B cell (primary cell): Measurements from ENCODE around the gene KRT12. TPM values are rescaled to one million over a fixed set of nuclear protein-coding genes. Genes with fewer than 3 reads are reported as not detected.

Source experiments
- ATAC-seq: fragments of 200-7000 bp; cut with Tn5 transposase; one replicate; pipeline ENCODE4 v1.10.0; 2021; ENCODE audit warnings: low read depth, mild to moderate bottlenecking, moderate number of reproducible peaks, moderate library complexity
- CTCF ChIA-PET: fragments of 350-600 bp; sonication (Branson Sonifier 250); formaldehyde crosslinking; loops from one replicate; lab custom pipeline; 2021; ENCODE audit warnings: antibody characterized with exemption, inconsistent platforms; lab: Charles Lee
- POLR2A ChIA-PET: fragments of 350-600 bp; sonication (Branson Sonifier 250); formaldehyde crosslinking; loops from one replicate; lab custom pipeline; 2021; ENCODE audit warnings: antibody characterized with exemption; lab: Charles Lee
- DNase-seq: peaks from one replicate; pipeline ENCODE4 v3.0.0; 2013
- H2AFZ ChIP-seq: 2 replicates; pipeline ENCODE4 v1.6.1; 2012; ENCODE audit warnings: mild to moderate bottlenecking, low read depth, low read length; ENCODE audit not compliant: insufficient read depth, poor library complexity, severe bottlenecking
- H3K27ac ChIP-seq, 2 donors: 1 replicate in 1 of 2; 2 replicates in 1 of 2; pipeline ENCODE4 v1.5.1; 2012 to 2013; ENCODE audit warnings: low read length in 2 of 2, mild to moderate bottlenecking in 2 of 2, moderate library complexity in 1 of 2
- H3K27me3 ChIP-seq, 4 experiments: fragments of 200-600 bp in 1 of 4; sonication (generic) in 1 of 4; replicated peaks in 1 of 4; 1 replicate in 2 of 4; 2 replicates in 2 of 4; pipeline versions ENCODE4 v1.6.1 to v1.7.0; 2013 to 2016; ENCODE audit warnings: low read length in 3 of 4, mild to moderate bottlenecking in 2 of 4, mixed read lengths in 1 of 4, moderate library complexity in 1 of 4; ENCODE audit not compliant: insufficient read depth in 4 of 4, control insufficient read depth in 3 of 4; ENCODE audit errors: control extremely low read depth in 1 of 4
- H3K36me3 ChIP-seq, 2 experiments: replicated peaks in 1 of 2; 1 replicate in 1 of 2; 2 replicates in 1 of 2; pipeline versions ENCODE4 v1.6.1 to v1.7.1; 2013; ENCODE audit warnings: low read length in 1 of 2; ENCODE audit not compliant: insufficient read depth in 2 of 2, control insufficient read depth in 1 of 2; ENCODE audit errors: control extremely low read depth in 1 of 2, extremely low read depth in 1 of 2
- H3K4me1 ChIP-seq, 2 donors: fragments of 200-600 bp in 1 of 2; sonication (generic) in 1 of 2; 1 replicate in 1 of 2; 2 replicates in 1 of 2; pipeline versions ENCODE4 v1.5.1 to v1.6.1; 2013 to 2017; ENCODE audit warnings: low read length in 2 of 2; ENCODE audit not compliant: control insufficient read depth in 2 of 2, insufficient read depth in 2 of 2
- H3K4me2 ChIP-seq: replicated peaks from 2 replicates; pipeline ENCODE3; 2012; ENCODE audit warnings: mild to moderate bottlenecking, low read depth, low read length; ENCODE audit not compliant: poor library complexity, severe bottlenecking
- H3K4me3 ChIP-seq, 5 experiments: fragments of 200-600 bp in 1 of 5; sonication (generic) in 1 of 5; 1 replicate in 3 of 5; 2 replicates in 2 of 5; pipeline versions ENCODE4 v1.5.1 to v1.7.0; 2011 to 2016; ENCODE audit warnings: low read length in 4 of 5, mild to moderate bottlenecking in 4 of 5, low read depth in 2 of 5, control low read depth in 1 of 5, moderate library complexity in 1 of 5; ENCODE audit not compliant: insufficient read depth in 1 of 5; ENCODE audit errors: control extremely low read depth in 1 of 5, extremely low read depth in 1 of 5
- H3K79me2 ChIP-seq: fragments of 200-600 bp; sonication (generic); one replicate; pipeline ENCODE4 v1.6.0; 2016; ENCODE audit warnings: low read length; ENCODE audit not compliant: control insufficient read depth, insufficient read depth
- H3K9ac ChIP-seq: fragments of 200-600 bp; sonication (generic); 2 replicates; pipeline ENCODE4 v1.6.1; 2017; ENCODE audit warnings: mild to moderate bottlenecking, low read length, moderate library complexity
- H3K9me3 ChIP-seq, 3 donors: one replicate each; pipeline versions ENCODE4 v1.6.1 to v1.7.1; 2013; ENCODE audit warnings: low read length in 2 of 3; ENCODE audit not compliant: control insufficient read depth in 2 of 3, insufficient read depth in 1 of 3; ENCODE audit errors: control extremely low read depth in 1 of 3
- H4K20me1 ChIP-seq: 2 replicates; pipeline ENCODE4 v1.6.0; 2012; ENCODE audit warnings: mild to moderate bottlenecking, low read length; ENCODE audit not compliant: insufficient read depth, control insufficient read depth, poor library complexity, severe bottlenecking
- H3K27ac Mint-ChIP-seq: one replicate; pipeline ENCODE4 v1.8.0; 2021; ENCODE audit warnings: mixed read lengths
- H3K27me3 Mint-ChIP-seq: one replicate; pipeline ENCODE4 v1.8.0; 2021; ENCODE audit warnings: mixed read lengths
- H3K4me1 Mint-ChIP-seq: one replicate; pipeline ENCODE4 v1.8.0; 2021; ENCODE audit warnings: mixed read lengths
- H3K4me3 Mint-ChIP-seq: one replicate; pipeline ENCODE4 v1.8.0; 2021; ENCODE audit warnings: mixed read lengths
- H3K9me3 Mint-ChIP-seq: one replicate; pipeline ENCODE4 v1.8.0; 2022; ENCODE audit warnings: mixed read lengths; ENCODE audit not compliant: insufficient read depth
- EZH2 ChIP-seq: IDR thresholded peaks from 2 replicates; pipeline ENCODE4 v1.6.1; 2012; ENCODE audit warnings: borderline replicate concordance, low read depth, mild to moderate bottlenecking, moderate library complexity, low read length; ENCODE audit not compliant: insufficient read depth, poor library complexity, severe bottlenecking
- WGBS: methylation state at CpG from one replicate; pipeline ENCODE4 v1.1.5; 2013; ENCODE audit warnings: missing lambda C conversion rate; ENCODE audit not compliant: insufficient coverage; 5-methylcytosine and 5-hydroxymethylcytosine counted together
- intact Hi-C: fragments of 100-400 bp; cut with micrococcal nuclease; formaldehyde crosslinking; loops from one replicate; pipeline ENCODE4 v1.10.0; 2022
- polyA plus RNA-seq: library from polyadenylated mRNA; depleted of rRNA; stranded (reverse); fragments of >200 nt; gene quantifications from 2 replicates; pipeline ENCODE4 v1.2.3, GENCODE V29; 2012
- total RNA-seq, 2 donors: library from RNA; stranded (reverse); fragments of 120-200 nt in 1 of 2; gene quantifications; 1 replicate in 1 of 2; 2 replicates in 1 of 2; pipeline versions ENCODE4 v1.2.3 to v1.2.4, GENCODE V29; 2013 to 2022
- TF ChIP-seq, protein P1 (sequence below): fragments of 200-600 bp; IDR thresholded peaks from one replicate; pipeline ENCODE4 v1.8.0; 2022; ENCODE audit warnings: antibody characterized with exemption, mild to moderate bottlenecking

KRT12 gene
- total and polyA plus RNA-seq, 2 donors (not counting 1 experiment from before 2014, with no cell fraction given) = not detected

DNA sequence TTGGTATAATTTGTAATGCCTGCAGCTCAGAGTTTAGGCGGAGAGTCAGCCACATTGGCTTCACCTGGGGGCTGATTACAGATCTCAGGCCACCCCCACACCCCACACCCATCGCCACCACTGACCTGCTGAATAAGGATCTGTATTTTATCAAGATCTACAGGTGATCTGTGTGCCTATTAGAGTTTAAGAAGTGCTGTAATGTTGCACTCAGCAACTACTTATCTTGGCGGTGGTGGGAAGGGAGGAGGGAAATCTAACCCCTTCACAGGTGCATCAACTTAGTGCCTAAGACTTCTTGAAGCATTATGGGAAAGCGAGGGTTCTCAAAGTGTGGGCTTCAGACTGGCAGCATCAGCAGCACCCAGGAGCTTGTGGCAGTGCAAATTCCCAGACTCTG lies 35.5 kb upstream of the KRT12 start:
- H3K4me1 ChIP-seq = no peaks in the 10 kb centered on the region
- H3K9ac ChIP-seq = no peak overlapping the region
- TF ChIP-seq EZH2 = no peak
- TF ChIP-seq, protein P1, sequence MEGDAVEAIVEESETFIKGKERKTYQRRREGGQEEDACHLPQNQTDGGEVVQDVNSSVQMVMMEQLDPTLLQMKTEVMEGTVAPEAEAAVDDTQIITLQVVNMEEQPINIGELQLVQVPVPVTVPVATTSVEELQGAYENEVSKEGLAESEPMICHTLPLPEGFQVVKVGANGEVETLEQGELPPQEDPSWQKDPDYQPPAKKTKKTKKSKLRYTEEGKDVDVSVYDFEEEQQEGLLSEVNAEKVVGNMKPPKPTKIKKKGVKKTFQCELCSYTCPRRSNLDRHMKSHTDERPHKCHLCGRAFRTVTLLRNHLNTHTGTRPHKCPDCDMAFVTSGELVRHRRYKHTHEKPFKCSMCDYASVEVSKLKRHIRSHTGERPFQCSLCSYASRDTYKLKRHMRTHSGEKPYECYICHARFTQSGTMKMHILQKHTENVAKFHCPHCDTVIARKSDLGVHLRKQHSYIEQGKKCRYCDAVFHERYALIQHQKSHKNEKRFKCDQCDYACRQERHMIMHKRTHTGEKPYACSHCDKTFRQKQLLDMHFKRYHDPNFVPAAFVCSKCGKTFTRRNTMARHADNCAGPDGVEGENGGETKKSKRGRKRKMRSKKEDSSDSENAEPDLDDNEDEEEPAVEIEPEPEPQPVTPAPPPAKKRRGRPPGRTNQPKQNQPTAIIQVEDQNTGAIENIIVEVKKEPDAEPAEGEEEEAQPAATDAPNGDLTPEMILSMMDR = no peak
- Mint-ChIP-seq H3K9me3 (no peaks in the 10 kb centered on the region), H3K4me3 (no peak overlapping the region), H3K27ac (no peak overlapping the region), H3K4me1 (no peaks in the 10 kb centered on the region), H3K27me3 (peaks cover 42% of the 10 kb centered on the region)
- H3K36me3 ChIP-seq = no peaks in the 10 kb centered on the region
- DNase-seq = no peak
- H4K20me1 ChIP-seq = no peaks in the 10 kb centered on the region
- H3K27me3 ChIP-seq = peaks cover 0 to 6% (median 5%) of the 10 kb centered on the region in 4 experiments
- no peak for ATAC-seq
- no peak overlapping the region for H3K4me2 ChIP-seq
- CTCF ChIA-PET = interaction anchor here (0.7 to 1.1 kb wide), 2 partner anchors 10 to 760 kb away, joined by 3 read pairs; no protein-coding TSS in a partner anchor
- H3K9me3 ChIP-seq = no peaks in the 10 kb centered on the region
- no peaks in the 10 kb centered on the region for H3K79me2 ChIP-seq
- POLR2A ChIA-PET = no interaction called here
- no peak overlapping the region for H3K27ac ChIP-seq
- intact Hi-C loops = no loop called here
- 100% methylated on average over 1 of the region's 4 CpGs for WGBS
- H2AFZ ChIP-seq = no peak overlapping the region
- H3K4me3 ChIP-seq = no peak overlapping the region

GRCh38 chr17:40901981-40902474 lies 35.0 kb upstream of the KRT12 start:
- TF ChIP-seq, protein P1 = no peak
- TF ChIP-seq EZH2 = no peak
- DNase-seq (no peak), ATAC-seq (no peak)
- H3K4me1 ChIP-seq = no peaks in the 10 kb centered on the region
- H3K9ac ChIP-seq = no peak overlapping the region
- Mint-ChIP-seq H3K9me3 (no peaks in the 10 kb centered on the region), H3K4me3 (no peak overlapping the region), H3K4me1 (no peaks in the 10 kb centered on the region), H3K27me3 (peaks cover 46% of the 10 kb centered on the region), H3K27ac (no peak overlapping the region)
- peaks cover 0 to 6% (median 5%) of the 10 kb centered on the region in 4 experiments for H3K27me3 ChIP-seq
- no CpG with 5 or more reads among the region's 1 CpG for WGBS
- POLR2A ChIA-PET = no interaction called here
- CTCF ChIA-PET = interaction anchor here (0.7 to 1.1 kb wide), 3 partner anchors 11 to 761 kb away, joined by 3 to 5 read pairs (median 3); no protein-coding TSS in a partner anchor
- no peak overlapping the region for H3K27ac ChIP-seq
- no peak overlapping the region for H3K4me2 ChIP-seq
- no peaks in the 10 kb centered on the region for H4K20me1 ChIP-seq
- H3K79me2 ChIP-seq = no peaks in the 10 kb centered on the region
- H3K4me3 ChIP-seq = no peak overlapping the region
- H2AFZ ChIP-seq = no peak overlapping the region
- intact Hi-C loops = no loop called here
- no peaks in the 10 kb centered on the region for H3K36me3 ChIP-seq
- no peaks in the 10 kb centered on the region for H3K9me3 ChIP-seq
